ENCODE measurements around the gene PACS2. TPM values are rescaled to one million over a fixed set of nuclear protein-coding genes. Genes with fewer than 3 reads are reported as not detected.

Gene PACS2
- total and polyA plus RNA-seq, 2 donors (not counting 3 experiments of a cell fraction or from before 2014, with no cell fraction given) = 52.7 to 86.3 TPM

- Histone ChIP-seq H3K4me2 (ENCODE audit: insufficient read depth, low read length) (no peak overlapping the region), H3K4me3 (replicated peaks in 1 of 3; ENCODE audit: insufficient read depth in 1 of 3, low read depth in 1 of 3, low read length in 3 of 3) (no peak overlapping the region), H3K9me1 (replicated peaks; ENCODE audit: control insufficient read depth, extremely low read depth, insufficient read depth, low read length) (no peaks in the 10 kb centered on the region), H3K4me1 (ENCODE audit: control insufficient read depth, extremely low read depth, insufficient read depth, low read length) (no peaks in the 10 kb centered on the region), H3K9me3 (replicated peaks; ENCODE audit: control insufficient read depth, insufficient read depth, low read length) (no peaks in the 10 kb centered on the region), H3K27ac (ENCODE audit: insufficient read depth, low read depth, low read length) (no peak overlapping the region), H4K20me1 (replicated peaks; ENCODE audit: control insufficient read depth, extremely low read depth, insufficient read depth, low read length) (no peaks in the 10 kb centered on the region), H2AFZ (ENCODE audit: low read depth, low read length) (no peak overlapping the region), H3K27me3 (ENCODE audit: control insufficient read depth in 2 of 2, insufficient read depth in 2 of 2, low read length in 2 of 2) (no peaks in the 10 kb centered on the region), H3K36me3 (ENCODE audit: control insufficient read depth in 2 of 2, extremely low read depth in 1 of 2, insufficient read depth in 2 of 2, low read length in 2 of 2) (peaks cover 0 to 4% of the 10 kb centered on the region in 2 experiments), H3K9ac (replicated peaks; ENCODE audit: extremely low read depth, insufficient read depth, low read length) (no peak overlapping the region), H3K79me2 (ENCODE audit: control insufficient read depth, insufficient read depth, low read length) (no peaks in the 10 kb centered on the region)
- no peak for DNase-seq (ENCODE audit: low read depth, low spot score)
- FAIRE-seq = no peak
- dilution Hi-C loops (cut with MboI; ENCODE audit: extremely low pct_ligation_motif_present, low sequenced_read_pairs) (no loop called here), intact Hi-C loops (cut with micrococcal nuclease) (no loop called here)
- BruUV-seq (replicated peaks) = no TSS peak
- TF ChIP-seq CTCF (IDR thresholded peaks at IDR 0.05; ENCODE audit: extremely low read depth in 1 of 2, insufficient read depth in 1 of 2, low read depth in 1 of 2, low read length in 2 of 2) = no peak
- no peak for TF ChIP-seq JUN (IDR thresholded peaks at IDR 0.05; ENCODE audit: borderline replicate concordance, insufficient read depth, insufficient read length, low read depth)
- TF ChIP-seq MYC (IDR thresholded peaks at IDR 0.05; ENCODE audit: low read depth, low read length) = no peak
- TF ChIP-seq POLR2AphosphoS5 (IDR thresholded peaks at IDR 0.05; ENCODE audit: insufficient read depth, low read depth, low read length) = no peak
- TF ChIP-seq GATA2 (IDR thresholded peaks at IDR 0.05; ENCODE audit: insufficient read depth, insufficient read length, low read depth, low read length) = no peak
- no peak for TF ChIP-seq MAX (IDR thresholded peaks at IDR 0.05; ENCODE audit: insufficient read depth, insufficient read length)
- no peak for TF ChIP-seq FOS (IDR thresholded peaks at IDR 0.05; ENCODE audit: borderline replicate concordance, insufficient read depth, low read length)
- no peak for TF ChIP-seq EZH2 (IDR thresholded peaks at IDR 0.05; ENCODE audit: borderline replicate concordance, low read depth, low read length, severe bottlenecking)
- TF ChIP-seq POLR2A (IDR thresholded peaks at IDR 0.05; ENCODE audit: low read depth, low read length) = no peak
- POLR2A ChIA-PET = no interaction called here
- CTCF ChIA-PET = no interaction called here
Observed at GRCh38 chr14:105368032-105368417, 53.5 kb downstream of the PACS2 start.
